NT2/D1 (cell line): ENCODE measurements around the gene DUSP22.

Experiments used
- DNase-seq: peaks from one replicate; pipeline ENCODE4 v3.0.0-alpha.2; 2011; ENCODE audit warnings: low read depth, low spot score
- H3K27me3 ChIP-seq: 2 replicates; pipeline ENCODE4 v1.6.0; 2011; ENCODE audit warnings: mild to moderate bottlenecking; ENCODE audit not compliant: insufficient read length, insufficient read depth
- H3K36me3 ChIP-seq: 2 replicates; pipeline ENCODE4 v1.6.1; 2011; ENCODE audit warnings: mild to moderate bottlenecking, low read length, mixed read lengths; ENCODE audit not compliant: insufficient read depth, insufficient read length
- H3K4me1 ChIP-seq: 2 replicates; pipeline ENCODE4 v1.5.1; 2011; ENCODE audit not compliant: insufficient read depth, insufficient read length
- H3K4me3 ChIP-seq: 2 replicates; pipeline ENCODE4 v1.5.1; 2011; ENCODE audit warnings: low read depth; ENCODE audit not compliant: insufficient read length
- H3K9ac ChIP-seq: 2 replicates; pipeline ENCODE4 v1.6.0; 2011; ENCODE audit warnings: low read depth; ENCODE audit not compliant: insufficient read length
- H3K9me3 ChIP-seq: 2 replicates; pipeline ENCODE4 v1.5.1; 2011; ENCODE audit warnings: mild to moderate bottlenecking, low read length; ENCODE audit not compliant: insufficient read depth
- SUZ12 ChIP-seq: IDR thresholded peaks from 2 replicates; pipeline ENCODE4 v1.6.1; 2011; ENCODE audit not compliant: insufficient read length, insufficient read depth; ENCODE audit errors: extremely low read depth
- YY1 ChIP-seq: IDR thresholded peaks from 2 replicates; pipeline ENCODE4 v1.6.1; 2011; ENCODE audit not compliant: insufficient read length, insufficient read depth
- ZNF274 ChIP-seq: IDR thresholded peaks from 2 replicates; pipeline ENCODE4 v1.6.1; 2011; ENCODE audit warnings: mild to moderate bottlenecking, low read depth, low read length

The DUSP22 gene

GRCh38 chr6:259901-260508, 32.3 kb upstream of the DUSP22 start:
- Histone ChIP-seq H3K36me3 (no peaks in the 10 kb centered on the region), H3K9me3 (no peaks in the 10 kb centered on the region), H3K4me3 (no peak overlapping the region), H3K4me1 (no peaks in the 10 kb centered on the region), H3K27me3 (no peaks in the 10 kb centered on the region), H3K9ac (no peak overlapping the region)
- DNase-seq: no peak
- TF ChIP-seq ZNF274 (no peak), YY1 (no peak), SUZ12 (no peak)

GRCh38 chr6:264626-265025, 27.7 kb upstream of the DUSP22 start:
- Histone ChIP-seq H3K4me3 (no peak overlapping the region), H3K9ac (no peak overlapping the region), H3K4me1 (no peaks in the 10 kb centered on the region), H3K27me3 (no peaks in the 10 kb centered on the region), H3K36me3 (no peaks in the 10 kb centered on the region), H3K9me3 (no peaks in the 10 kb centered on the region)
- no peak for TF ChIP-seq YY1
- no peak for TF ChIP-seq ZNF274
- no peak for TF ChIP-seq SUZ12
- no peak for DNase-seq

GRCh38 chr6:268394-268935, 23.8 kb upstream of the DUSP22 start:
- DNase-seq: no peak
- Histone ChIP-seq H3K4me1 (no peaks in the 10 kb centered on the region), H3K27me3 (no peaks in the 10 kb centered on the region), H3K9me3 (no peaks in the 10 kb centered on the region), H3K36me3 (no peaks in the 10 kb centered on the region), H3K4me3 (no peak overlapping the region), H3K9ac (no peak overlapping the region)
- TF ChIP-seq SUZ12 (no peak), ZNF274 (no peak), YY1 (no peak)

GRCh38 chr6:273551-274058, 18.7 kb upstream of the DUSP22 start:
- Histone ChIP-seq H3K36me3 (no peaks in the 10 kb centered on the region), H3K9ac (no peak overlapping the region), H3K4me1 (no peaks in the 10 kb centered on the region), H3K9me3 (no peaks in the 10 kb centered on the region), H3K4me3 (no peak overlapping the region), H3K27me3 (no peaks in the 10 kb centered on the region)
- TF ChIP-seq ZNF274 (no peak), YY1 (no peak), SUZ12 (no peak)
- DNase-seq: no peak

GRCh38 chr6:277746-278145, 14.5 kb upstream of the DUSP22 start:
- H3K27me3 ChIP-seq: no peaks in the 10 kb centered on the region
- no peaks in the 10 kb centered on the region for H3K36me3 ChIP-seq
- TF ChIP-seq SUZ12 (no peak), ZNF274 (no peak), YY1 (no peak)
- no peak overlapping the region for H3K9ac ChIP-seq
- DNase-seq: no peak
- H3K9me3 ChIP-seq: no peaks in the 10 kb centered on the region
- no peak overlapping the region for H3K4me3 ChIP-seq
- no peaks in the 10 kb centered on the region for H3K4me1 ChIP-seq

GRCh38 chr6:278494-278893, 13.8 kb upstream of the DUSP22 start:
- no peaks in the 10 kb centered on the region for H3K36me3 ChIP-seq
- H3K9ac ChIP-seq: no peak overlapping the region
- H3K9me3 ChIP-seq: no peaks in the 10 kb centered on the region
- H3K27me3 ChIP-seq: no peaks in the 10 kb centered on the region
- no peak overlapping the region for H3K4me3 ChIP-seq
- no peaks in the 10 kb centered on the region for H3K4me1 ChIP-seq
- no peak for DNase-seq
- TF ChIP-seq ZNF274 (no peak), YY1 (no peak), SUZ12 (no peak)

GRCh38 chr6:279341-280029, 12.8 kb upstream of the DUSP22 start:
- no peak overlapping the region for H3K9ac ChIP-seq
- H3K4me3 ChIP-seq: no peak overlapping the region
- no peaks in the 10 kb centered on the region for H3K4me1 ChIP-seq
- no peaks in the 10 kb centered on the region for H3K9me3 ChIP-seq
- H3K36me3 ChIP-seq: no peaks in the 10 kb centered on the region
- no peak for TF ChIP-seq SUZ12
- no peak for TF ChIP-seq ZNF274
- TF ChIP-seq YY1: no peak
- H3K27me3 ChIP-seq: no peaks in the 10 kb centered on the region
- no peak for DNase-seq
